ENCODE results near the gene GNS. TPM values are rescaled to one million over a fixed set of nuclear protein-coding genes. Genes with fewer than 3 reads are reported as not detected.

The GNS gene
- total RNA-seq, 1 donor from 2014 or later: 97.9 TPM

DNA sequence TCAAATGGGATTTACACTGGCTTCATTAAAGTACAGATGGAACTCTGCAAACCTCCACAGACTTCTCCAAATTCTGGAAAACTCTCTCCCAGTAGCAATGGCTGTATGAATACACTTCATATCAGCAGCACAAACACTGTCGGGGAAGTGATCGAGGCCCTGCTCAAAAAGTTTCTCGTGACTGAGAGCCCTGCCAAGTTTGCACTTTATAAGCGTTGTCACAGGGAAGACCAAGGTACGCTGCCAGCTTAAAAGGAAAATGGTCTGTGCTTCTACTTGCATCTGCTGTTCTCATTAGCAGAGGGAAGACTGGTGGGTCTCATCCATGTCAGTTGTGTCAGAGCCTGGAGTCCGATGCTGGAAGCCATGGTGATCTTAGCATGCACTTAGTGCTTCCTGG is 71.0 kb downstream of the GNS start:
- ATAC-seq (ENCODE audit: poor library complexity): peak; percentile 31
- intact Hi-C loops (cut with DNase I): no loop called here
- no peak for DNase-seq

DNA sequence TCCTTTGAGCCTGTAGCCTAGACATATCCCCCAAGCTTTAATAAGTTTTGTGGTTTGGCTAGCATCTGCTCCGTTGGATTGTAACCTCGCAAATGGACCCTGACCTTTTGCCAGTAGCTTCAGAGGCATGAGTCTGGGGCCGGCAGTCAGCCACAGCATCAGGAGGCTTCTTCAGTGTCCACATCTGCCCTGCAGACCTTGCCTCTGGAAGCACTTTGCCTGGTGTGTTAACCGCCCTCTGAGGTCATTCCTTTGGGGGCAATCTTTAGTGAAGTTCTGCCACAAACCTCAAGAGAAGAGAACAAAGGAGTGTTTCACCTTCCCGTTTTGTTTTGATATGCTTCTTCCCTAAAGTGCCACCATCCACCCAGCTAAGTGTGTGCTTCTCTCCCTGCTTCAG is 71.4 kb downstream of the GNS start:
- peak; percentile 6 for ATAC-seq (ENCODE audit: poor library complexity)
- no peak for DNase-seq
- intact Hi-C loops (cut with DNase I): no loop called here

DNA sequence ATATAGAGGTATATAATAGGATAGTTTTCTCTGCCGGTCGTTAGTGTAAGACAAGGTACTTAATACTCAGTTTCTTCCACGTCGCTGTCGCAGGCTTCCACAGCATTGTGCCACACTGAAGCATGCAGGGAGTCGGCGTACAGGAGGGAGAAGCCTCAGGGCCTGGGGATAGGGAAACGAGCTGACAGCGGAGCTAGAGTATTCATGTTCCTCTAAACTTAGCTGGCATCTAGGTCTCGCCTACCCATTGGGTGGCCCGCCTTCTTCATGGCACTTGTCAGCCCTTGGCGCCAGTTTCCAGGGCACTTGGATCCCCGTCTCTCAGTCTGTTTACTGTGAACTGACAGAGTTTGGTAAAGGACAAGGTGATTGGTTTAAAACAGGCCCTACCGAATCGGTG is 73.6 kb downstream of the GNS start:
- no peak for DNase-seq
- intact Hi-C loops (cut with DNase I): no loop called here
- ATAC-seq (ENCODE audit: poor library complexity): no peak

DNA sequence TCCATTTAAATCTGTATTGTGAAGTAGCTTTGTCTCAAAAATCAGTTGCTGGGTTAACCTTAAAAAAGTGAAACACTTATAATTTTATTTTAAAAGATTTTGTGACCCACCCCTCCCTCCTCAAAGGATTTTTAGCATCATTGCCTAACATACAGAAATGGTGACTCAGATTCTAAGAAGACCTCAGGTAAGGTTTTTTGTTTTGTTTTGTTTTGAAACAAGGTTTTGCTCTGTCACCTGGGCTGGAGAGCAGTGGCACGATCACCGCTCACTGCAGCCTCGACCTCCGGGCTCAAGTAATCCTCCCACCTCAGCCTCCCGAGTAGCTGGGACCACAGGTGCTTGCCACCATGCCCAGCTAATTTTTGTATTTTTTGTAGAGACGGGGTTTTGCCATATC is 74.2 kb downstream of the GNS start:
- no peak for ATAC-seq (ENCODE audit: poor library complexity)
- DNase-seq: no peak
- intact Hi-C loops (cut with DNase I): no loop called here

DNA sequence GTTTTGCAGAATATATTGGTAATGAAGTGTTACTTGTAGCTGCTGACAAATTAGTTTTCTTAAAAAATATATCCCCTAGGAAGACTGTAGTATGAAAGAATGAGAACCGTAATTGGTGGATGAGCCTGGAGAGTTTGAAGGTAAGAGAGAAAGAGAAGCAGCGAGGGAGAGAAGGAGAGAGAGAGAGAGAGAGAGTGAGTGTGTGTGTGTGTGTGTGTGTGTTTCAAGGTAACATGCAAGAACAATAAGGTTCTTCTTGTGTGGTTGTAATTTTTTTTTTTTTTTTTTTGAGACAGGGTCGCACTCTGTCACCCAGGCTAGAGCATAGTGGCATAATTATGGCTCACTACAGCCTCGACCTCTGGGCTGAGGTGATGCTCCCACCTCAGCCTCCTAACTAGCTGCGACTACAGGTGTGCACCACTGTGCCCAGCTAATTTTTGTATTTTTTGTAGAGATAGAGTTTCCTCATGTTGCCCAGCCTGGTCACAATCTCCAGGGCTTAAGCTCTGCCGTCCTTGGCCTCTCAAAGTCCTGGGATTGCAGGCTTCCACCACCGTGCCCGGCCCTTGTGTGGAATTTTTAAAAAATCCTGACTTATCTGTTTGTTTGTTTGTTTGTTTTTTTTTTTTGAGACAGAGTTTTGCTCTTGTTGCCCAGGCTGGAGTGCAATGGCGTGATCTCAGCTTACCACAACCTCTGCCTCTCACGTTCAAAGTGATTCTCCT is 75.2 kb downstream of the GNS start:
- DNase-seq: no peak
- ATAC-seq (ENCODE audit: poor library complexity): no peak
- intact Hi-C loops (cut with DNase I): no loop called here

DNA sequence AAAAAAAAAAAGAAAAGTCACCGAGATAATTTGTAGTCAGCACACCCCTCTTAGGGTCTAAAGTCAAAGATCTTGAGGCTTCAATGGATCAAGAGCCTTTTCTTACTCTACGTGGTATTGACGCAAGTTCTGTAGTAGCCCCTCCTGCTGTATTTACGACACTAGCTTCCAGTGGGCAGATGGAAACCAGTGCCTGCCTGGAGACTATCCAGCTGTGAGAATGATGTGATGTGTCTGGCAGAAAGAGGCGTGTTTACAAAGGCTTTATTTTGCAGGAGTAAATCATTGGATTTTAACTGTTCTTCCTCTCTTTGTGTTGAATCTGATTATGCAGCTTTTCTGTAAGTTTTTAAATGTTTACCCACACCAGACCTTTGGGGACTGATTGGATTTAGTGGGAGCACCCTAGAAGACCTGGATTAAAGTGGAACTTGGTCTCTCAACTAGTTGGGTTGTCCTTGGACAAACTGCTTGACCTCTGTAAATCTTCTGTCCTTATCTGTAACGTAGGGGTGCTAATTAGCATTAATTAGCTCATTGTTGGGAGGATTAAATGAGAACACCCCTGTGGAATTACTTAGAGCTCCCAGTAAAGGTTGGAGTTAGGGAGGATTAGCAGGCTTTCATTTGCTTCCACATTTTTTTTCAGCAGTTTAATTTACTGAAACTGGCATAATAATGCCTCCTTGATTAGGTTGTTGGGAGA is 76.5 kb downstream of the GNS start:
- ATAC-seq (ENCODE audit: poor library complexity): peak; percentile 82
- DNase-seq: peak; percentile 63
- intact Hi-C loops (cut with DNase I): no loop called here

DNA sequence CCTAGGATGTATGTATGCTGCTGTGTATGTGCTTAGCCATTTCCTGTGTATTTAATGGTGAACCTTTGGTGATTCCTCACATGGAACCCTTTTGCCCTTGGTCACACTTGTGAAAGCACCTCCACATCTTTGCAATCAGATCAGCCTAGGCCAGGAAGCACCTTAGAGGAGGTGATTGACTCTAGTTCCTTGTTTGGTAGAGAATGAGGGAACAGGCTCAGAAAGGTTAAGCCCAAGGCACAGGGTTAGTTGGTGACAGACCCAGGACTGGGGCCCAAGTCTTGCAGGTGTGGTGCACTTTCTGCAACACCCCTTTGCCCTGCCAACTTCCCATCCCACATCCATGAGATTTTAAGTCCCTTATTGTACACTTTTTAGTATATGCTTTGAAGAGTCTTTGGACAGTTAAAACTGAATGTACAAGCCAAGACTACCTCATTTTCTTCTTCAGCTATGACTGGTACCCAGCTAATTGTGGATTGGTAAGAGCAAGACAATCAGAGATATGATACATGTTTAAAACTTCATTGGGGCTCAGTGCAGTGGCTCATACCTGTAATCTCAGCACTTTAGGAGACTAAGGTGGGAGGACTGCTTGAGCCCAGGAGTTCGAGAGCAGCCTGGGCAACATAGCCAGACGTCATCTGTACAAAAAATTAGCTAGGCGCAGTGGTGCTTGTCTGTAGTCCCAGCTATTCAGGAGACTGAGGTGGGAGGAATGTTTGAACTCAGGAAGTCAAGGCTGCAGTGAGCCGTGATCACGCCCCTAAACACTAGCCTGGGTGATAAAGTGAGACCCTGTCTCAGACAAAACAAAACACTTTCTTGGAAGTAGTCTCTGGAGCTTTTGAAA is 77.8 kb downstream of the GNS start:
- DNase-seq (no peak), ATAC-seq (ENCODE audit: poor library complexity) (no peak)
- intact Hi-C loops (cut with DNase I): no loop called here

DNA sequence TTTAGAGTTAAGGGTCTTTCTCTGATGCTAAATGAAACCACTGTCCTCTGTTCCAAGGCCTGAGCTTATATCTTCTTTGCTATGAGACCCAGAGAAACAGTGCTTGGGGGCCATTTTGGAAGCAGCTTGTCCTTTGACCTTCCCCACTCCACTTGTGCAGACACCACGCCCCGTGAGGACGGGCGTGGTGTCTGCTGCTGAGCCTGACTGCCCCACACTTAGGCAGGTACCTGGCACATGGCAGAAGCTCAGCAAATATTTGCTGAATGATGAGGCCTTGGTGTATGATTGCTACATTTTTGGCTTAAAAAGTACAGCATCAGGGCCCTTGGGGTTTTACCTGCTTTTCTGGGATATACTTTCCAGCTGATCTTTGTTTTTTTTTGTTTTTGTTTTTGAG is 79.0 kb downstream of the GNS start:
- intact Hi-C loops (cut with DNase I): no loop called here
- DNase-seq (no peak), ATAC-seq (ENCODE audit: poor library complexity) (no peak)

DNA sequence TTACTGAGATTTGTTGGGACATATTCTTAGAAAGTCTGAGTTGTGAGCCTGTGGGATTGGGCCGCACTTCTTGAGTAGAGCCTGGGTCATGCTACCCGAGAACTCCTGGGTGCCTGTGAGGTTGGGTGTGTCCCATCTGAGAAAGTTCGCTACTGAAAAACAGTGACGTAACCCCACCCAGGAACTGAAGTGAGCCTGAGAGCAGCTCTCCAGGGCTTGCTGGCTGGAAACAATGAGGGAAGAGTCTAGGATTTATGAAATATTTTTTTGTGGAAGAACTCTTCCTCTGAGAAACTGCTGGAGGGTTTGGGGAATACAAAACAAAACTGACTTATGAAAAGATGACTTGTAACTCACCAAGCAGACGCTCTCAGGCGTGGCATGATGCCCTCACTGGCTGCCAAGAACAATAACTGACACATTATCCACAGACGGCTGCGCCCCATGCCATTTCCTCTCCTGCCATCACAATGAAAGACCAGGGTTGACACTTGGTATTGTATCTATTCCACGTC is 79.7 kb downstream of the GNS start:
- ATAC-seq (ENCODE audit: poor library complexity) (peak; percentile 50), DNase-seq (peak; percentile 89)
- intact Hi-C loops (cut with DNase I): no loop called here

DNA sequence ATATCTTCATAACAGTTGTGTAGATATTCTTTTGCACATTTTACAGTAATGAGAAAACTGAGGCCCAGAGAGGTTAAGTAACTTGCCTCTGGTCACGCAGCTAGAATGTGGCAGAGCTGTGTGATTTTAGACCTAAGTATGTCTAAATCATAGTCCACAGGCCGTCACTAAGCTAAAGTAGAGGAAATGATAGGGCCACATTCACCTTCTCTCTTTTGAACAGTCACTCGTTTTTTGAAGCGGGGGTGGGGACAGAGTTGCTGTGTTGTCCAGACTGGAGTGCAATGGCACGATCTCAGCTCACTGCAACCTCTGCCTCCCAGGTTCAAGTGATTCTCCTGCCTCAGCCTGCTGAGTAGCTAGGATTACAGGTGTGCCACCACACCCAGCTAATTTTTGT is 80.4 kb downstream of the GNS start:
- intact Hi-C loops (cut with DNase I): no loop called here
- DNase-seq (no peak), ATAC-seq (ENCODE audit: poor library complexity) (no peak)

DNA sequence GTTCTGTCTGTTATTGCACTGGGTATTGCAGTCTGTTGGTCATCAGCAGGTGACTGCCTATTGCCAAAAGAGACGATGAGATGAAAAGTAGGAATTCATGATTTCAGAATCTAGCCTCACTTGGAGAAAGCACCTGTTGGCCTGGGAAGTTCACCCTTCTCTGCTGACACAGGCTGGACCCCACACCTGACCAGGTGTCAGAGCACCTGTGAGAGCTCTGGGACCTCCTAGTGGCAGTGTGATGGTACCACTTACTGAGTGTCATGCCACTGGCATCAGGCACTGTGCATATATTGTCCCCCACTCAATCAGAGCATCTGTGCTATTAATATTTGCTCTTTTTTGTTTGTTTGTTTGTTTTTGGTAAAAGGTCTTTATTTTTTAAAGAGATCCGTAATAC is 81.0 kb downstream of the GNS start:
- ATAC-seq (ENCODE audit: poor library complexity): no peak
- intact Hi-C loops (cut with DNase I): no loop called here
- DNase-seq: no peak

DNA sequence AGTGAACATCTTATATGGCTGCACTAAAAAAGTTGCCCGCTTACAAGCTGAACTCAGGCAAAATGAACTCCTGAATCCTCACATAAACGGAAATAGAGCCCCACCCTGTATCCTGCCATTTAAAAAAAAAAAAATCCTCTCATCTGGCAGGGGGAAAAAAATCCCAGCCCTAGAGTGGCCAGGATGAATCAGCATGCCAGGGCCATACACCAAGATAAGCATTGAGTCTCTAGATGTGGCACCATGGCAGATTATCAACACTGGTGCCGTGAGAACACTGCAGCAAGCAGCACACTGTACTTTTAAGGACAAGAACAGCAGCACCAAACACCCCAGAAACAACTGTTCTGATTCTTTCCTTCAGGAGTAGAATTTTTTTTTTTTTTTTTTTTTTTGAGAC is 83.4 kb downstream of the GNS start:
- DNase-seq: peak; percentile 50
- peak; percentile 73 for ATAC-seq (ENCODE audit: poor library complexity)
- intact Hi-C loops (cut with DNase I): no loop called here

DNA sequence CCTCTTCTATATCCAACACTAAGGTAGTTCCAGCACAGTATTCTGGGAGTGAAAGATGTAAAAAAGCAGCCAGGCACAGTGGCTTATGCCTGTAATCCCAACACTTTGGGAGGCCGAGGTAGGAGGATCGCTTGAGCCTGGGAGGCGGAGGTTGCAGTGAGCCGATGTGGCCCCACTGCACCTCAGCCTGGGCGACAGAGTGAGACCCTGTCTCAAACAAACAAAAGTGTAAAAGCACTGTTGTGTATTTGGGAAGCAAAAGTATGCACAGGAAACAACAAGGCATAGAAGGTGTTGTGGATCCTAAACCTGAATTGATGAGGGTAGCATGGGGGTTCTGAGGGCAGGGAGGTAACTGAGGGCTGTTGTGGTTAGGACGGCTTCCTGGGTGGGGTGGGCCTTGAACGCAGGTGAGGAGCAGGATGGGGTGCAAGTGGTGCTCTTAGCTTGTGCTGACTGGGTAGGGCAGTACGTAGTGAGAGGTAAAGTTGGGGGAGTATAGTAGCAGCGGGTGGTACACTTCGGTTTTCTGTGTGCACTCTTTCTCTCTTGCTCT is 84.8 kb downstream of the GNS start:
- DNase-seq (no peak), ATAC-seq (ENCODE audit: poor library complexity) (no peak)
- intact Hi-C loops (cut with DNase I): no loop called here

DNA sequence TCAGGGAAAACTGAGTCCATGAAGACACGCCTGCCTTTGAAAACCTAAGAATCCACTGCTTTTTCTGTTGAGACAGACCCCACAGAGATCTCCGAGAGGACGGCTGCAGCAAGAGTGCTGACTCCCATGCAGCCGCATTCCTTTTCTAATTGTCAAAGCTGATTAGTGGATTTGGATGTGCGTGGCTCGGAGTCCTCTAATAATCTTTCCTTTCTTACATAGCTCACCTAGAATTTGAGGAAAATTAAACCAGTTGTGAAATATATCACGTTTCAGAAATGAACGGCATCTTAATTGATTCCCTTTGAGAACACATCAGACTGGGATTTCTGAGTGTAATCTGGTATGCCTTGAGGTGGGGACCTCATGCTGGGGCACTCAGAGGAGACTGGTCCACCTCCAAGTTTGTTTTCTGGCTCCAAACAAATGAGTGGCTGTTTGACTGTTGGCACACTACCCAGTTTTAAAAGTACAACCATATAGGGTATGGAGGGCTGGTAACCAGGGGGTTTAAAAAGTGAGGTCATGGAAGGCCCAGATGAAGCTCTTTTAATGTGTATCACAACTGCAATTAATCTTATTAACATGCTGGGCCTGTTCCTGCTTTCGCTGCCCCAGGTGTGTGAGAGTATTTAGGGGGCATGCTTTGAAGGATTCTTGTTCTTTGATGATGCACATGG is 85.6 kb downstream of the GNS start:
- ATAC-seq (ENCODE audit: poor library complexity): no peak

DNA sequence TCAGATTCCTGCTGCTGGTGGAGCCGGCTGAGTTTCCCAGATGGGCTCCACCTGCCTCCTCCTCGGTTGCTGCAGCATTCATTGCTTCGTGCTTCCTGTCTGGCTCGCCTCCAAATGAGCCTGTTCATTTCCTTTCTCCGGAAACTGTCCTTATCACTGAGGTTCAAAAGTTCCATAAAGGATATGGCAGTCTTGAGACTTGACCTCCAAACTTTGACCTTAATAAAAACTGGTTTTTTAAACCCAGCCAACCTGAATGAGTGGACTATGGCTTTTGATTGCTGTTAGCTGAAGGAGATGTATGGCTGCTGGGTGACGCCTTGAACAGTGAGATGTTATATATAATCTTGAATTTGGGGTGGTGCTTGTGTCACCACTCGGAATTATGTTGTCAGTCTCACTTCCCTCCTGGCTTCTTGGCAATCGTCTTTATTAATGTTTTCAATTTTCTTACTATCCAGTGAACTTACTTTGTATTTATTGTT is 86.2 kb downstream of the GNS start:
- no peak for ATAC-seq (ENCODE audit: poor library complexity)
- intact Hi-C loops (cut with DNase I): no loop called here
- DNase-seq: peak; percentile 62

More for the DNA sequence above, 85.6 kb downstream of the GNS start:
- no peak for DNase-seq
- intact Hi-C loops (cut with DNase I): no loop called here

DNA sequence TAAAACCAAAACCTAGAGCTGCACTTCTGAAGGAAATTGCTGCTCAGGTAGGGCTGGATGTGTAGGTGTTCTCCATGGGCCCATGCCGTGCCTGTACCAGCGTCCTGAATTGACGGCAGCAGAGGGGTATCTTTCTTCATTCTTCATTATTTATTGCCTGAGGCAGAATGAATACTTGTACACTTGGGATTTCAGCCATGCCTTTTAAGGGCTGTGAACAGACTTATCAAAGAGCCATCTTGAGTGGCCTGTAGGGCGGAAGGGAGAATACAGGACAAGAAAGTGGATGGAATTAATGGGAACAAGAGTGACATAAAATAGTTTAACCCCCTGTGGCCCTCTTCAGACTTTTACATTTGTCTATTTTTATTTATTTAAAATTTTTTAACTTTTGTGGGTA is 87.5 kb downstream of the GNS start:
- intact Hi-C loops (cut with DNase I): no loop called here
- DNase-seq (no peak), ATAC-seq (ENCODE audit: poor library complexity) (no peak)

DNA sequence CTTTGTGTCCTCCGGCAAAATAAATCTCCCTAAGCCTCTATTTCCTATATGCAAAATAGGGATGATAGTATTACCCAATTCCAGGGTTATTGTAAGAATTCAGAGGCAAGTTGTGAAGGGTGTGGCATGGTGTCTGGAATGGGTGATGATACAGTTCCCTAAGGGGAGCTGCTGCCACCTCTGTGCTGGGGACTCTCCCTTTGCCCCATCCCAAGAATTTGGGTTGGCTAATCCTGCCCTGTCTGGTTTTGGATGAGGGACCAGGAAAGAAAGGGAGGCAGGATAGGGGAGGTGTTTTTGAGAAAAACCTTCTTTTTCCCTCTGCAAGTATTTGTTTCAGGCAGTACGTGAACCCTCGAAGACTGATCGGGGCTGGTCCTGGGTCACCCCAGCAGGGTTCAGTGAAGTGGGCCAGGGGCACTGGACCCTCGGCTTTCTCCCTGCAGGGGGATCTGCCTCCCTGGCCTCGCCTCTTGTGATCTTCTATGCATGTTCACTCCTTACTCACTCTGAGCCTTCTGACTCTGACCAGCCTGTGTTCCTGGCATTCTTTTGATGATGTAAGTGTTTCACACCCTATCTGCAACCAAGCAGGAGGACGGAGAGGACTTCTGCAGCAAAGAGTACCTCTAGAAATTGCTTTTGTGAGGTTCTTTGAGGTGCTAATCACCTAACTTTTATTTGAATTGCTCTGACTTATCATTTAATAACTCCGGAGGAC is 88.1 kb downstream of the GNS start:
- DNase-seq (no peak), ATAC-seq (ENCODE audit: poor library complexity) (peak; percentile 41)
- intact Hi-C loops (cut with DNase I): no loop called here

DNA sequence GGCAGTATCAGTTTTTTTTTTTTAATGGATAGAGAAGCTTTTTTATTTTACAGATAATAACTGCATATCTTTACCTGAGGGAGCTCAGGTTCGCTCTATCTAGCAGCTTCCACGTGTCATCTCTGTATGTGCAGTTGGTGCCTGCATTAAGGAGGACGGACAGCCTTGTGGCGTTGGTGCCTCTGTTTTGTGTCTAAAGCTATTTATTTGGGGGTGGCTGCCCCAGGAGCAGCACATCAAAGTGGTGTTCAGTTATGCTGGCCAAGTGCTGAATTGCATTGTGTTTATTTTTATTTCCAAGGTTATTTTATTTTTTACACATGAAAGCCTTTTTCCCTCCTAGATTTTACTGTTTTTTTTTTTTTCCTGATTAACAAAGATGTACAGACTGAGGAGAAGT is 89.2 kb downstream of the GNS start:
- DNase-seq (no peak), ATAC-seq (ENCODE audit: poor library complexity) (no peak)
- intact Hi-C loops (cut with DNase I): no loop called here

All from Right ventricle myocardium superior (tissue), 1 donor.